GM21825 (cell line): ENCODE results near the gene SIX1.

Experiments used
- ATAC-seq: cut with Tn5 transposase; IDR thresholded peaks from one replicate; pipeline ENCODE4 v1.9.1; 2021; ENCODE audit warnings: mild to moderate bottlenecking, moderate library complexity; ENCODE audit not compliant: unreplicated experiment

SIX1 gene

GRCh38 chr14:60596139-60596538 lies 53.1 kb downstream of the SIX1 start:
- ATAC-seq, result no peak

GRCh38 chr14:60594062-60594461 lies 55.2 kb downstream of the SIX1 start:
- no peak for ATAC-seq
